Fibroblast of villous mesenchyme (primary cell): ENCODE measurements around the gene KLLN. TPM values are rescaled to one million over a fixed set of nuclear protein-coding genes. Genes with fewer than 3 reads are reported as not detected.
A peak's percentile ranks its signal among the peaks of the same experiment; 100 is the strongest.
"Not testable (repeated sequence)": the region's sequence is repeated elsewhere in the genome, so short reads cannot be mapped to it uniquely, and the experiment has no call there.

Experiments
- DNase-seq: peaks from one replicate; pipeline ENCODE4 v3.0.0-alpha.2; 2010; ENCODE audit warnings: low read depth
- H3K4me3 ChIP-seq: 2 replicates; pipeline ENCODE4 v1.5.1; 2011; ENCODE audit warnings: low read depth, mild to moderate bottlenecking, low read length
- CTCF ChIP-seq: IDR thresholded peaks from 2 replicates; pipeline ENCODE4 v1.5.1; 2012; ENCODE audit warnings: low read depth, mild to moderate bottlenecking, low read length; ENCODE audit not compliant: insufficient read depth
- total RNA-seq: library from RNA; depleted of rRNA; stranded (reverse); fragments of >200 nt; gene quantifications from 2 replicates; pipeline ENCODE4 v1.2.3, GENCODE V29; 2012

KLLN gene, protein sequence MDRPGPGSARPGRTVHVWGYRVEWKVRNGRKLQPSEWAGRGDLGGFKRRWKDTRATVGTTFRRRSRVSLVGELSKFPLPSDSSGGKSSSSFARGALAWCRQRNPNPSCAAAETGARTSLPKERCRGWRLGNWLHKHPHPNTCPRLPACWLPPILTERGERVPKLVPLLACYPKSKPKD
- 0.86 and 0.97 TPM in 2 replicates for total RNA-seq

DNA sequence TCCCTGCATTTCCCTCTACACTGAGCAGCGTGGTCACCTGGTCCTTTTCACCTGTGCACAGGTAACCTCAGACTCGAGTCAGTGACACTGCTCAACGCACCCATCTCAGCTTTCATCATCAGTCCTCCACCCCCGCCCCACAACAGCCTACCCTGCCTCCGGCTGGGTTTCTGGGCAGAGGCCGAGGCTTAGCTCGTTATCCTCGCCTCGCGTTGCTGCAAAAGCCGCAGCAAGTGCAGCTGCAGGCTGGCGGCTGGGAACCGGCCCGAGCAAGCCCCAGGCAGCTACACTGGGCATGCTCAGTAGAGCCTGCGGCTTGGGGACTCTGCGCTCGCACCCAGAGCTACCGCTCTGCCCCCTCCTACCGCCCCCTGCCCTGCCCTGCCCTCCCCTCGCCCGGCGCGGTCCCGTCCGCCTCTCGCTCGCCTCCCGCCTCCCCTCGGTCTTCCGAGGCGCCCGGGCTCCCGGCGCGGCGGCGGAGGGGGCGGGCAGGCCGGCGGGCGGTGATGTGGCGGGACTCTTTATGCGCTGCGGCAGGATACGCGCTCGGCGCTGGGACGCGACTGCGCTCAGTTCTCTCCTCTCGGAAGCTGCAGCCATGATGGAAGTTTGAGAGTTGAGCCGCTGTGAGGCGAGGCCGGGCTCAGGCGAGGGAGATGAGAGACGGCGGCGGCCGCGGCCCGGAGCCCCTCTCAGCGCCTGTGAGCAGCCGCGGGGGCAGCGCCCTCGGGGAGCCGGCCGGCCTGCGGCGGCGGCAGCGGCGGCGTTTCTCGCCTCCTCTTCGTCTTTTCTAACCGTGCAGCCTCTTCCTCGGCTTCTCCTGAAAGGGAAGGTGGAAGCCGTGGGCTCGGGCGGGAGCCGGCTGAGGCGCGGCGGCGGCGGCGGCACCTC, at the start of gene KLLN, which contains the start of gene PTEN:
Gene KLLN (minus strand): TSS at position 481 of the 891 bp plus-strand sequence. CDS start 1,046 bp downstream, outside the sequence.
Gene PTEN (plus strand): TSS at position 573 of the 891 bp plus-strand sequence. CDS start 845 bp downstream, outside the sequence.
- DNase-seq, result peak; percentile 94
- TF ChIP-seq CTCF, result no peak

GRCh38 chr10:87903396-87903795, 40.1 kb upstream of the KLLN start:
- not testable (repeated sequence) for DNase-seq, H3K4me3 ChIP-seq

More for the DNA sequence above, at the start of gene KLLN, which contains the start of gene PTEN:
- peak within 1 kb of the TSS; percentile 93 for H3K4me3 ChIP-seq

- not testable (repeated sequence) for DNase-seq
These were observed 34.6 kb upstream of the KLLN start for GRCh38 chr10:87897957-87898356.

DNA sequence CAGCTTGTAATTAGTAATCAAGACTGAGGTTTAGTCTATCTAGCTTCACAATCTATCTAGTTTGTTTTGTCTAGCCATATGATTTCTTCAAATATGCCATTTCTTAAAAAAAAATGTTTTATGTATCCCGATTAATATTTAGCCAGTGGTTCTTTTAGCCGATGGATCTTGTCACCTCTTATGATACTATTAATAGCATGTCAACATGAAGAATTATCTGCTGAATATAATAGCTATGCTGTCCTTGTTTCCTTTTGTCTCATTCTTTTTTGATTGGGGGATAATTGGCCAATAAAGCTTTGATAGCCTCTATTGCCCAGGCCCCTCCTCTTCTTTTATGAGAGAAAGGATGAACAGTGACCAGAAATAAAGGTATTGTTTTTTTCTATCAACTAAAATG, 32.9 kb upstream of the KLLN start:
- H3K4me3 ChIP-seq, result no peak overlapping the region
- TF ChIP-seq CTCF, result no peak
- no peak for DNase-seq

More at GRCh38 chr10:87897957-87898356, 34.6 kb upstream of the KLLN start:
- not testable (repeated sequence) for H3K4me3 ChIP-seq

DNA sequence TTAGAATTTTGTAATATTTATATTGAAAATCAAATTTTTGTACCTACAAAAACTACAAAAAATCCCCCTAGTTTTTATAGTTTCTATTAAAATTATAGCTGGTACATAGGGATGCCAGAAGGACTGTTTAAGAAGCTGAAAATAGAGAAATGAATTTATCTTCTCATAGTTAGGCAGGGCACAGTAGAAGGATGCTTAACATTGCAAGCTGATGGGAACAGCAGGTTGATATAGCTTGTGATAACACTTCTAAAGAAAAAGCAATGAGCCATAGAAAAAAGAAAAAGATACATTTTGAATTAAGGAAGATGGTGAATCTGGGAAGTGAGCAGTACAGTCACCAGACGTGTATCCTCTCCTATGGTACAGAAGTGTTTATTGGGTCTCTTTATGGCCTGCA, 32.1 kb upstream of the KLLN start:
- TF ChIP-seq CTCF, result no peak
- no peak for DNase-seq

GRCh38 chr10:87887548-87888289, 24.4 kb upstream of the KLLN start:
- H3K4me3 ChIP-seq, result no peak overlapping the region
- DNase-seq, result no peak
- TF ChIP-seq CTCF, result no peak

More for the DNA sequence above, 32.1 kb upstream of the KLLN start:
- H3K4me3 ChIP-seq, result no peak overlapping the region

DNA sequence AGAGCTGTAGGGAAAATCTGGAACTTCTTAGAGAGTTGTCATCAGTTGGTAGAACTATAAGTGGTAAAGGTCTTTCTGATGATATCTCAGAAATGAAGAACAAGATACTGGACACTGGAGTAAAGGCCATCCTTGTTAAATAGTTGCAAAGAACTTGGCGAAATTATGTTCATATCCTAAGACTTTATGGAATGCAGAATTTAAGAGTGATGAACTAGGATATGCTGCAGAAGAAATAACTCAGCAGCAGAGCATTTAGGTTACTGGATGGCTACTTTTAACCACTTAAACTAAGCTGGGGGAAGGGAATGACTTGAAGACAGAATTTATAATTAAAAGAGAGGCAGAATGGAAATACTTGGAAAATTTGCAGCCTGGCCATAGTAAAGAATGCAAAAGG, 23.8 kb upstream of the KLLN start:
- TF ChIP-seq CTCF, result no peak
- no peak for DNase-seq
- no peak overlapping the region for H3K4me3 ChIP-seq
